Activated gamma-delta T cell treated with Interleukin-2 at 50 U/mL for 16 hours (primary cell): ENCODE data around the gene KLF13.

Experiments
- DNase-seq: peaks from one replicate; pipeline ENCODE4 v3.0.0-alpha.2; 2020

The KLF13 gene

GRCh38 chr15:31387479-31388118, 61.0 kb downstream of the KLF13 start:
- DNase-seq, result peak; percentile 48

GRCh38 chr15:31389576-31389975, 62.9 kb downstream of the KLF13 start:
- DNase-seq, result no peak

- DNase-seq, result no peak
These were observed 63.4 kb downstream of the KLF13 start for GRCh38 chr15:31390029-31390428.

GRCh38 chr15:31390777-31391486, 64.3 kb downstream of the KLF13 start:
- DNase-seq, result no peak

GRCh38 chr15:31391687-31392671, 65.3 kb downstream of the KLF13 start:
- DNase-seq, result peak; percentile 86

GRCh38 chr15:31392761-31393401, 66.2 kb downstream of the KLF13 start:
- DNase-seq, result no peak

- DNase-seq, result no peak
These were observed 66.9 kb downstream of the KLF13 start for GRCh38 chr15:31393444-31394091.

GRCh38 chr15:31396881-31397560, 70.4 kb downstream of the KLF13 start:
- DNase-seq, result no peak

GRCh38 chr15:31397851-31398661, 71.4 kb downstream of the KLF13 start:
- DNase-seq, result no peak

GRCh38 chr15:31398677-31399301, 72.2 kb downstream of the KLF13 start:
- DNase-seq, result no peak

- DNase-seq, result peak; percentile 41
These were observed 73.0 kb downstream of the KLF13 start for GRCh38 chr15:31399544-31400171.

GRCh38 chr15:31400222-31400927, 73.7 kb downstream of the KLF13 start:
- DNase-seq, result no peak

GRCh38 chr15:31401282-31401681, 74.6 kb downstream of the KLF13 start:
- no peak for DNase-seq

GRCh38 chr15:31402003-31402402, 75.4 kb downstream of the KLF13 start:
- no peak for DNase-seq

- no peak for DNase-seq
These were observed 75.9 kb downstream of the KLF13 start for GRCh38 chr15:31402511-31403056.

- no peak for DNase-seq
These were observed 76.5 kb downstream of the KLF13 start for GRCh38 chr15:31403096-31403495.

GRCh38 chr15:31403606-31404005, 77.0 kb downstream of the KLF13 start:
- DNase-seq, result no peak

GRCh38 chr15:31404345-31404744, 77.7 kb downstream of the KLF13 start:
- no peak for DNase-seq
